SK-N-MC (cell line): ENCODE measurements around the gene PPP6C.

Source experiments
- FOXP2 ChIP-seq: optimal IDR thresholded peaks from 2 replicates; pipeline ENCODE3; 2011; ENCODE audit warnings: mild to moderate bottlenecking, moderate library complexity; ENCODE audit not compliant: insufficient read depth; ENCODE audit errors: extremely low read length, control extremely low read depth
- POLR2AphosphoS5 ChIP-seq: IDR thresholded peaks from 2 replicates; pipeline ENCODE4 v1.6.1; 2012; ENCODE audit warnings: mild to moderate bottlenecking, low read depth, low read length, borderline replicate concordance

DNA sequence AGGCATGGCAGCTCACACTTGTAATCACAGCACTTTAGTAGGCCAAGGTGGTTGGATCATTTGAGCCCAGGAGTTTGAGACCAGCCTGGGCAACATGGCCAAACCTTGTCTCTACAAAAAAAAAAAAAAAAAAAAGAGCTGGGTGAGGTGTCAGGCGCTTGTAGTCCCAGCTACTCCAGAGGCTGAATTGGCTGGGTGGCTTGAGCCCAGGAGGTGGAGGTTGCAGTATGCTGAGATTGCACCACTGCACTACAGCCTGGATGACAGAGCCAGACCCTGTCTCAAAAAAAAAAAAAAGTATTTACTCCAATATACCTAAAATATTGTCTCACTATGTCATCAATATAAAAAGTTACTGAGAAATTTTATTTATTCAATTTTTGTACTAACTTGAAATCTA, 49.0 kb downstream of the PPP6C start:
- TF ChIP-seq FOXP2 = no peak
- no peak for TF ChIP-seq POLR2AphosphoS5
